ENCODE measurements around the gene ZNF30. TPM values are rescaled to one million over a fixed set of nuclear protein-coding genes. Genes with fewer than 3 reads are reported as not detected.

The ZNF30 gene
- total RNA-seq, 1 experiment from 2014 or later = 8.3 TPM

DNA sequence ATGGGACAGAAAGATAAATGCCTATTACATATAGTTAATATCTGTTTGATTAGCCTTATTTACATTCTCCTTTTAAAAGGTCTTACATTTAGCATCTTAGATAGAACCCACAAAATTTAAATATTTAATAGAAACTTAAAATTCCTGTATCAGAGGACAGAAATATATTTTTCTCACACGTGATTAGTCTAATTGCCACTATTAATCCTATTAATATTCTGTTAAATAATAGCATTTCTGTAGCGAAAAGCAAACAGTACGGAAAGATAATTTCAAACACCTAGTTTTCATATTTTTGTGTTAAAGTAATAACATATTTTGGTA, 380 bp upstream of the ZNF30 start:
- peaks cover 4% of the 10 kb centered on the region for H3K23me2 ChIP-seq (ENCODE audit: insufficient read length, low read depth, low read length, poor library complexity, severe bottlenecking)
- H2BK15ac ChIP-seq (ENCODE audit: low read depth, low read length) = no peak overlapping the region
- no peaks in the 10 kb centered on the region for H3K27me3 ChIP-seq (ENCODE audit: insufficient read depth, low read length)
- whole genome bisulfite sequencing (ENCODE audit: extremely low coverage, insufficient read length, low lambda C conversion rate) = no CpG with 5 or more reads among the region's 3 CpGs
- H3K27ac ChIP-seq (ENCODE audit: insufficient read length, low read depth, low read length) = no peak overlapping the region
- H2BK12ac ChIP-seq (ENCODE audit: insufficient read length, low read depth, low read length) = no peak overlapping the region
- no peak overlapping the region for H2BK5ac ChIP-seq (ENCODE audit: insufficient read length, low read length)
- H3K9me3 Mint-ChIP-seq = peaks cover 5 to 10% of the 10 kb centered on the region in 2 experiments
- no peak overlapping the region for H2AFZ ChIP-seq (ENCODE audit: low read length)
- H3K4me1 Mint-ChIP-seq = peaks cover 8 to 11% of the 10 kb centered on the region in 2 experiments
- no peak overlapping the region for H3K14ac ChIP-seq (ENCODE audit: insufficient read depth, low read length)
- H3K27ac Mint-ChIP-seq = no peak overlapping the region
- no peak overlapping the region for H3K56ac ChIP-seq (ENCODE audit: insufficient read length, low read depth, low read length)
- H2BK20ac ChIP-seq (ENCODE audit: low read depth, low read length, poor library complexity, severe bottlenecking) = no peak overlapping the region
- H3K4me3 Mint-ChIP-seq = peak overlapping the region; percentile 95 to 96; a peak in 3 of 5 replicates
- H2BK120ac ChIP-seq (ENCODE audit: low read depth, low read length, poor library complexity, severe bottlenecking) = no peak overlapping the region
- H3K79me1 ChIP-seq (ENCODE audit: insufficient read depth, low read depth, low read length, poor library complexity, severe bottlenecking) = no peaks in the 10 kb centered on the region
- no peaks in the 10 kb centered on the region for H3K4me1 ChIP-seq (ENCODE audit: insufficient read depth, low read length)
- no peak for DNase-seq
- peak overlapping the region; percentile 70 for H3K4me2 ChIP-seq (ENCODE audit: insufficient read depth, insufficient read length, low read length)
- H3K36me3 Mint-ChIP-seq (ENCODE audit: insufficient read depth in 1 of 3, low read depth in 3 of 3) = peaks cover 6 to 18% (median 10%) of the 10 kb centered on the region in 3 experiments; a peak in 6 of 7 replicates
- no peak overlapping the region for H2AK5ac ChIP-seq (ENCODE audit: insufficient read length, low read length)
- TF ChIP-seq, protein P1, sequence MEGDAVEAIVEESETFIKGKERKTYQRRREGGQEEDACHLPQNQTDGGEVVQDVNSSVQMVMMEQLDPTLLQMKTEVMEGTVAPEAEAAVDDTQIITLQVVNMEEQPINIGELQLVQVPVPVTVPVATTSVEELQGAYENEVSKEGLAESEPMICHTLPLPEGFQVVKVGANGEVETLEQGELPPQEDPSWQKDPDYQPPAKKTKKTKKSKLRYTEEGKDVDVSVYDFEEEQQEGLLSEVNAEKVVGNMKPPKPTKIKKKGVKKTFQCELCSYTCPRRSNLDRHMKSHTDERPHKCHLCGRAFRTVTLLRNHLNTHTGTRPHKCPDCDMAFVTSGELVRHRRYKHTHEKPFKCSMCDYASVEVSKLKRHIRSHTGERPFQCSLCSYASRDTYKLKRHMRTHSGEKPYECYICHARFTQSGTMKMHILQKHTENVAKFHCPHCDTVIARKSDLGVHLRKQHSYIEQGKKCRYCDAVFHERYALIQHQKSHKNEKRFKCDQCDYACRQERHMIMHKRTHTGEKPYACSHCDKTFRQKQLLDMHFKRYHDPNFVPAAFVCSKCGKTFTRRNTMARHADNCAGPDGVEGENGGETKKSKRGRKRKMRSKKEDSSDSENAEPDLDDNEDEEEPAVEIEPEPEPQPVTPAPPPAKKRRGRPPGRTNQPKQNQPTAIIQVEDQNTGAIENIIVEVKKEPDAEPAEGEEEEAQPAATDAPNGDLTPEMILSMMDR (conservative IDR thresholded peaks at IDR 0.05) = no peak
- H3K18ac ChIP-seq (ENCODE audit: insufficient read length, low read depth, low read length) = no peak overlapping the region
- H3K9ac ChIP-seq (ENCODE audit: extremely low read depth, insufficient read length, low read length) = no peak overlapping the region
- H3K23ac ChIP-seq (ENCODE audit: insufficient read length, low read depth, low read length) = no peak overlapping the region
- H3K79me2 ChIP-seq (ENCODE audit: insufficient read depth, low read length) = no peaks in the 10 kb centered on the region
- no peak overlapping the region for H4K91ac ChIP-seq (ENCODE audit: insufficient read length, low read depth, low read length)
- peaks cover 18% of the 10 kb centered on the region for H3K27me3 Mint-ChIP-seq (ENCODE audit: low read depth)
- no peak overlapping the region for H4K8ac ChIP-seq (replicated peaks; ENCODE audit: insufficient read length, low read depth, low read length)
- no peak overlapping the region for H4K5ac ChIP-seq (ENCODE audit: insufficient read length, low read depth, low read length)
- H4K20me1 ChIP-seq (ENCODE audit: control insufficient read depth, insufficient read depth, insufficient read length) = no peaks in the 10 kb centered on the region
- no peak overlapping the region for H3T11ph ChIP-seq (ENCODE audit: low read length)
- no peak overlapping the region for H3K4ac ChIP-seq (ENCODE audit: low read depth, low read length)
- no peaks in the 10 kb centered on the region for H3K9me3 ChIP-seq (ENCODE audit: control insufficient read depth, low read depth, low read length)

Measured in H9 (cell line).